NCI-H2107 treated with DMSO at 0.1 percent for 48 hours (cell line): ENCODE results near the gene AMBRA1.

Source experiments
- DNase-seq: peaks from one replicate; lab custom pipeline; 2025; ENCODE audit not compliant: unreplicated experiment; lab: John Stamatoyannopoulos, UW

AMBRA1 gene

DNA sequence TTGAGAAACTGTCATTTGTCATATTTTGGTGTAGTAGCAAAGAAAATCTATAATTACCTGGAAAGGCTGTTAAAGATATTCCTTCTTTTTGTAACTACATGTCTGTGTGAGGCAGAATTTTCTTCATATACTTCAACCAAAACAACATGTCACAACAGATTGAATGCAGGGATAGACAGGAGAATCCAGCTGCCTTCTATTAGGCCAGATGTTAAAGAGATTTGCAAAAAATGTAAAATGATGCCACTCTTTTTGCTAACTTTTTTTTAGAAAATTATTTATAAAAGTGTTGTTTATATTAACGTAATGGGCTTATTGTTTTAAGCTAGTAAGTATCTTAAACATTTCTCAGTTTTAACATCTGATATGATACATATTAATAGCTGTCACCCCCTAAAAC, 233.9 kb downstream of the AMBRA1 start:
- no peak for DNase-seq

DNA sequence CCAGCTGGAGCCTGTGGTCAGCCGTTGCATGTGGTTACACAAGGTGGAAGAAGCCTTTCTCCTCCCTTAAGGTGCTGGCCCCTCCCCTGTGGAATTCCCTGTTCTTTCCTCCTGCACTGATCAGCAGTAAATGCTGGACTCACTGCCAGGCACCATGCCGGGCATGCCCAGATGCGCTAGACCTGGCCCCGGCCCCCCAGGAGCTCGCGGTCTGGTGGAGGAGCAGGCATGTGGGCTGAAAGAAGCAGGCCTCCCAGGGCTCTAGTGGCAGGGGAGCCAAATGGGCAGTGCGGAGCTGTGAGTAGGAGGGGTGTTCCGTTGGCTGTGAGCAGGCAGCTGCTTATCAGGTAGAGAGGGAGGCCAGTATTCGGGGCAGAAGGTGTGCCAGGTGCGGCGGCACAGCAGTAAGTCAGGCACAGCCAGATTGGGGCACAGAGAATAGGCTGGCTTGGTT, 236.3 kb downstream of the AMBRA1 start:
- peak; percentile 90 for DNase-seq

DNA sequence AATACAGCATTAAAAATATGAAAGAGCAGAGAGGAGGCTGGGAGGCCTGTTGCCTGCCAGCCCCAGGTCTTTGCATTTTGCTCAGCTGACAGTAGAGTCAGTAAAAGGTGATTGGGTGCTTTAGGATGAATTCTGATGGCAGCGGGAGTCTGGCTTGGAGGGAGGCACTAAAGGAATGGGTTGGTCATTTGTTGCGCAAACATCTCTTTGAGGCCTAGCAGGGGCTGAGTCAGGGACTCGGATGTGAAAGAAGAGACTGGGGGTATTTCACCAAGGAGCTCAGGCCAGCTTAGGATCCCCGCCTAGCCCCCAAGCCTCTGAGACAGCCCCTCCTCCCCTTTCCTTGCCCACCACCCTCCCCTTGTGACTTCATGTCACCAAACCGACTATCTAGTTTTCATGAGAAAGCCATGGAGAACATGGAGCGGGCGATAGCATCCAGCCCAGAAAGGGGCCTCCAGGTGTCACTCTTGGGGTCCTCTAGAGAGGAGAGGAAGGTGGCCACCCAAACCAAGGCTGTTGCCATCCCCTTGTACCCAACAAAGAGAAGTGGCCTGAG, 236.8 kb downstream of the AMBRA1 start:
- DNase-seq, result no peak

DNA sequence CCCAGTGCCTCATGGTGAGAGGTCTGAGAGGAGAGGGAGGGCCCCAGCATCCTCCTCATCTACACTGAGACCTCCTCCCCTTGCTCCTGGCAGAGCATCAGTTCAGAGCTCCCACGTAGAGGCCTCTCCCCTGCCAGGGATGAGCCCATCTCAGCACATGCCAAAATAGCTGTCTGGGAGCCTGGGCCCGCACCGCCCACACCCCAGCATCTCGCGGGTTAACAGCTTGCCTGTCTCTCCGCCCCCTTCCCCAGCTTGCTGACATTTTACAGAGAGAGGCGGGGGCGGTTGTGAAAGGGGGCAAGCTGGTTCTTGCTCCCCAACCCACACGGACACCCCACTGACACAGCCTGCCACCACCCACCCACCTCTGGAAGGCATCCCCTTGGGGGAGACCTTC, 240.1 kb downstream of the AMBRA1 start:
- no peak for DNase-seq

DNA sequence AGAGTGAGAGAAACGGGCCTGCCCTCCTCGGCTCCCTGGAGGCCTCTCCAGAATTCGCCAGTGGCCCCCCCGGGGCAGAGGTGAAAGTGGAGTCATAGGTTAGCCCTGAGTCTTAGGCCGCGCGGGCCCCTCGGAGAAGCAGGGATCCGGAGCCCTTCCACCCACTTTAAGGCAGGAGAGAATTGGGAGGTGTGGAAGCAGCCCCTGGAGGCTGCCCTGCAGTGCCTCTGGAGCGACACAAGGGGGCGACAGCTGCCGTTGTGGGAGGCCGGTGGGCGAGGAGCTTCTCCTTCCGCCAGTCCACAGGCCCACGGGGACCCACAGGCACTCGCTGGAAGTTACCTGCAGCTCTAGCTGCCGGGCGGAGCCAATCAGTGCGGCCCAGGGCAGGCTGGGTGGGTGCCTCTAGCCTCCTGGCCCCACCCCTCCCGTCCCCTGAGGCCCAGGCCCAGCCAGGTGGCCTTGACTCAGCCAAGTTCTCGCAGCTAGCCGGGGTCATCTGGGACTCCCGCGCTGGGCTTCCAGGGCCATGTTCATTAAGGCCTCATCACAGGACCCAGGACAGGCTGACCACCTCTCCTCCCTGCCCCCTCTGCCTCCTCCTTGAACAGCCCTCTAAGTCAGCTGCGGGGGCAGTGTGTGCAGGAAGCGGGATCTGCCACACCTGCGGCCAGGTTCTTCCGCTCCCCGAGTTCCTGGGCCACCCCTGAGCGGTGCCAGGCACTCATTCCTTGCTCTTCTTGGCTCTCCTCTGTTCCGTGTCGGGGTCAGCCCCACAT, 241.6 kb downstream of the AMBRA1 start:
- no peak for DNase-seq

DNA sequence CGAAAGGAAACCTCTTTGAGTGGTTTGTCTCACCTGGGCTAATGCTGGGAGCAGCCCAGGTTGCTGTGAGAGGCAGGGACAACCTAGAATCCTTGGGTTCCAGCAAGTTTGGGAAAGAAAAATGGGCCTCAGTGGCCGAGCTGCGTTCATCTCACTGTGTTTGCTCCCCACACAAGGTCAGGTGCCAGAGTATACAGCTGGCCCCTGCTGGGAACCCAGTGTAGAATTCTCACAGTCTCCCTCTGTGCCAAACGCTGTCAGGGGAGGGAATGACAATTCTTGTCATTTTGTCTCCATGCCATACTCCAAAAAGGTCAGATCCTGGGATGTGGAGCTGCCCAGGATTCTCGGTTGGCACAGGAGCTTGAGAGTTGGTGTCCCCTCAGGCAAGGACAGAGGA, 242.2 kb downstream of the AMBRA1 start:
- DNase-seq, result no peak

DNA sequence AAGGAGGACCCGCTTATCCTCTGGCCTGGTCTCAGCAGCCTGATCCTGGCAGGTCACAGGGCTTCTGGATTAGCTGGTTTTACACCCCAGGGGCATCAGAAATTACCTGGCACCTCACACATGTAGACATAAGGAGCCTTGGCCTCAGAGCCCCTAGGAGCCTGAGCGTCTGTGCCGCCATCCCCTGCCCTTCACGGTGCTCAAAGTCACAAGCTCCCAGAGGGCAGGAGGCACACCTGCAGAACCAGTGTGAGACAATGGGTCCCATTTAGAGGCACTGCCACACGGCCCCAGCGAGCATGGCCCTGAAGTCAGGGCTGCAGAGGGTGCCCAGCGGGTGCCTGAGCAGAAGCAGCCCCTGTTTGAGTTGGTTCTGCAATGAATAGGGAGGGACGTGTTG, 242.7 kb downstream of the AMBRA1 start:
- DNase-seq, result no peak

DNA sequence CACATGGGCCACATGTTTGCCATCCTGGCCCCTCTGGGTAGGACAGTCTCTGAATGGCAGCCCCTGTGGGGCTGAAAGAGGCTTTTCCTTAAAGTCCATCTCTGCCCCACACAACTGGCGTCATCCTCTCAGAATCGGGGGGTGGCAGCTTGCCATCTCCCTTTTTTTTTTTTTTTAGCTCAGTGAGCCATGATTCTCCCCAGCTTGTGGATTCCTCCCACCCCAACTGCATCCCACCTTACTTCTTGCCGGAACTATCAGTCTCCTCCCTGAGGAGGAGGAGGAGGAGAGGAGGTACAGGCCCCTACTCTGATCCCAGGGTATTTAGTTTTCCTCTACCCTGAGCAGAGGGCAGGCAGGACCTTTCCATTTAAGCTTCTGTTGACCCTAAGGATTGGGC, 243.1 kb downstream of the AMBRA1 start:
- DNase-seq, result no peak

DNA sequence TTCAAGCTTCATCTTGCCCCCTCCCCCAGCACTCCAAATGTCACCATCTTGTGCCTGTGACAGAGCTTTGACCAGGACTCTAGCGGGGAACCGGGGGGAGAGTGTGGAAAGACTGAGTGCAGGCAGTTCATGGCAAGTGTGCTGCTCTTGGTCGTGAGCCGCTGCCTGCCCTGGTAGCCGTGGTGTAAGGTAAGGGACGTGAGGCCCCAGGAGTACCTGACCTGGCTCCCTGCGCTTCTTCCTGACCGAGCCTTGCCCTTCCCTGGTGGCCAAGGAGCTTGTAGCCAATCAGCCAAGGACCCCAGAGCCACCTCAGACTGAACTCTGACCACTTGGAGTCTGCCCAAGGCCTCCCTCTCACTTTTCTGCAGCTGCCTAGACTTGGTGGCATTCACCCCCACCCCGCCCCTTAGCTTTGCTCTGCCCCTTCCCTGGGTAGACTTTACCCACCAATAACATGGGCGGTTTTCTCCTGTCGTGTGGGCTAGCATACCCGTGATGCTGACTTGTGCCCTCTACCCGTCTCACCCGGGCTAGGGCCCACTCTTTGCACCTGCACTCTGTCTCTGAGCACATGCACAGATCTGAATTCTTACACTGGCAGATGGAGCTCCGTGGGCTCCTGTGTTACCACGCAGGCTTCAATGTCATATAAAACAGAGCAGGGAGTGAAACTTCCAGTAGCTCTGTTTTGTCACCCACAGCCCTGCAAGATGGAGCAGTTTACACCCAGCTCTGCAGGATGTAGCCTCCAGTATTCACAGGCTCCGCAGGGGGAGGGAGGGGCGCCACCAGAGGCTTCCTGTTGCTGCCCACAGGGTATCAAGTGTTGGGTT, 245.0 kb downstream of the AMBRA1 start:
- no peak for DNase-seq

DNA sequence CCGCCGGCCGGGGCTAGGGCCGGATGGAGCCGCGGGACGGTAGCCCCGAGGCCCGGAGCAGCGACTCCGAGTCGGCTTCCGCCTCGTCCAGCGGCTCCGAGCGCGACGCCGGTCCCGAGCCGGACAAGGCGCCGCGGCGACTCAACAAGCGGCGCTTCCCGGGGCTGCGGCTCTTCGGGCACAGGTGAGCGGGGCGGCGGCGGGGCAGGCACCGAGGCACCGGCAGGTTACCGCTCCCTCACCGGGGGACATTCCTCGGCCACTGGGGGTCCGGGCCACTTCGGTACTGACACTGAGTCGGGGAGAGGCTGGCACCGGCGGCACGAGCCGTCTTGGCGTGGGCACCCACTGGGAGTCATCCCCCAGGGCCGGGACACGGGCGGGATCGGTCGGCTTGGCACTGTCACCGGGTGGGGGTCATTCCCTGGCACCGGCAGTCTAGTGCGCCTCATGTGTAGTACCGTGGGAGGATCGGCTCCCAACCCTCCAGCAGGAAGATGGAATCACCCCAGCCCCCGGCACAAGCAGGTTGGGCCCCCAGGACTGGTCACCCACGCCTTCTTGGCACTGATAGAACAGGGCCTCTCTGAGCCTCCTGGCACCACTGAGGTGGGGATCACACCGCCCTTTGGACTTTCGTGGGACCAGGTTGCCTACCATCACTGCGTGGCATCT, 246.0 kb downstream of the AMBRA1 start:
- no peak for DNase-seq

DNA sequence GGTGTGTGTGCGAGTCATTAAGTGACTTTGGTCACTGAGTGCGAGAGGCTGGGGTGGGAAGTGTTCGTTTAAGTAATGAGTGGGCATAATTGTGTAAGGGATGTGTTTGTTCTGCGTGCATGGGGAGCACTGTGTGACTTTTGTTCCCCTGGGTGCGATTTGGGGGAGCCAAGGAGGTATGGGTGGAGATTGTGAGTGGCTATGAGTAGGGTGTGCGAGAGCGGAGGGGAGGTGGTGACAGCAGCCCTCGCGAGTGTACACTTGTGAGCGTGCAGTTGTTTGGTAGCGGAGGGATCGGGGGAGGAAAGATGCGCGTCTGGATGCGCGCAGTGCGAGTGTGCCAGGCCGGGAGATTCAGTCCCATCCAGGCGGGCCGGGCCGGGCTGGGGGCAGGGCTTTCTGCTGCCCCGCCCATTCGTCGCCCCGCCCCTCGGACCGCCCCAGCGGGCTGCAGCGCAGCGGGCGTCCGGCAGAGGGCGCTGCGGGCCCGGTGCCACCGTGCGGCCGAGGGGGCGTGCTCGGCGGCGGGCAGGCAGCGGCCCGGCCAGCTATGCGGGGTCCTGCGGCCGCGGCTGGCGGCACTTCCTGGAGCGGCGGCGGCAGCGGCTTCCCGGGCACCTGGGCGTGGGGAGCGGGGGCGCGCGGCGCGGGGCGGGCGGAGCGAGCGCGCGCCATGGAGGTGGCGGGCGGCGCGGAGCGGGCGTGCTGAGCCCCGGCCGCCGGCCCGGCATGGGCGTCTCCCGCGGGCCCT, 246.8 kb downstream of the AMBRA1 start, which contains the start of gene DGKZ:
TSS of gene DGKZ (plus strand) at position 578 of the 751 bp plus-strand sequence. CDS start 197 bp downstream, outside the sequence.
- no peak for DNase-seq
